ENCODE results near the gene RAB17.
"Not testable (repeated sequence)": the region's sequence is repeated elsewhere in the genome, so short reads cannot be mapped to it uniquely, and the experiment has no call there.

RAB17 gene

GRCh38 chr2:237599465-237600110, 9.1 kb upstream of the RAB17 start:
- no peak for DNase-seq (ENCODE audit: low read depth, low spot score)

- DNase-seq (ENCODE audit: low read depth, low spot score): no peak
These were observed 8.1 kb upstream of the RAB17 start for GRCh38 chr2:237598468-237599208.

DNA sequence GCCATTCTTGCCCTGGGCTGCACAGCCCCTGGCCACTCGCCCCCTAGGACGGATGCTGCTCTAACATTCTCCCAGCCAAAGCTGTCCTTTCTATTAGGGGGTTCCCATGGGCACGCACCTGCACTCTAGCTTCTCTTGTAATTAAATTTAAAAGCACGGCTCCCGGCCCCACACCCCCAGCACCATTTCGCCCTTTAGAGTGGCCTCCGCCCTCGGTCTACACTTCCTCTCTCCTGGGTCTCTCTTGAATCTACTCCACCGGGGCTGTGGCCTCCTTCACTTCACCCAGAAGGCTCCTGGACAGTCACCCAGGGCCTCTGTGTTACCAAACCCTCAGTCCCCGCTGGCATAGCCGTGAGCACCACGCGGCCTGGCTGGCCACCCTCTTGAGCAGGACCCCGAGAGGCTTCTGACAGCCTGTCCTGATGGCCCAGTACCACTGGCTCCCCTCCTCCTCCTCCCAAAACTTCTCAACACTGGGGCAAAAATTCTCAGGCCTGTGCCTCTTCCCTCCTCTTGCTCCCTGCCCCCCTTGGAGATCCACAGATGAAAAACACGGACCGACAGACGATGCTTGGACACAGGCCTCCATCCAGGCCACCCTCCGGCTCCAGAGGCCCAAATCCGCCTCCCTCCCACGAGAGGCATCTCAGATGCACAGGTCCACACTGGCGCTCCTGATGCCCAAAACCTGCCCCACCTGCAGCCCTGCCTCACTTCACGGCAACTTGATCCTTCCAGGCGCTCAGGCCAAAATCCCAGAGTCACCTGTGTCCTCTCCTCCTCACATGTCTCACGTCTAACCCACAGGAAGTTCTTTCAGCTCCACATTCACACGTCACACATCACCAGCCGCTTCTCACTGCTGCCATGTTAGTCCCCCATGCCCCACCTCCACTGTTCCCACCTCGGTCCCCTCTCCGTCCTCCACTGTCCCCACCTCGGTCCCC, 6.9 kb upstream of the RAB17 start:
- no peak for DNase-seq (ENCODE audit: low read depth, low spot score)

DNA sequence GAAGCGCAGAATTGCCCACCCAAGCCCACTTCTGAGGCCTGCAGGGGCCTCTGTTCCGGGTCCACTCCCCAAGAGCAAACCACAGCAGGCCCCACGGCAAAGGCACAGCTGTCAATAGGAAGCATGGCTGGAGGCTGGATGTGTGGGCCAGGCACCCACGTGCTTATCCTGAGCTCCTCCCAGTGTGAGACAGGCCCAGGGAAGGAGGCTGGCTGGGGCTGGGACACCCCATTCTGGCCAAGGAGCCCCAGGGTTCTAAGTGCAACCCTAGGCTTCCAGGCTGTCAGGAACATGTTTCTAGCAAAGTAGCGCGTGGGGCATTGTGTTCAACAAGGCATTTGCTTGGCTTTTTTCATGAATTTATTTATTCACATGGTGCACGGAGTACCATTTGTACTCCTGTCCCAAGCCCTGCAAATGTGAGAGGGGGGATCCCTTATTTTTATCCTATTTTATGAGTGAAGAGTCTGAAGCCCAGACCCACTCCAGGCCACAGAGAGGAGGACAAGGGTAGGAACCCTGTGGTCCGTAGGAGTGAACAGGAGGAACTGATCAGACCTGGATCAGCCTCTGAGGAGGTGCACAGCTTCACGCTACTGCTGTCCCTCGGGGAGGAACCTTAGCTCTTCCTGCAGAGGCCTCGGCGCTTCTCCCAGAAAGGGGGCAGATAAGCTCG, 6.1 kb upstream of the RAB17 start:
- no peak for DNase-seq (ENCODE audit: low read depth, low spot score)

DNA sequence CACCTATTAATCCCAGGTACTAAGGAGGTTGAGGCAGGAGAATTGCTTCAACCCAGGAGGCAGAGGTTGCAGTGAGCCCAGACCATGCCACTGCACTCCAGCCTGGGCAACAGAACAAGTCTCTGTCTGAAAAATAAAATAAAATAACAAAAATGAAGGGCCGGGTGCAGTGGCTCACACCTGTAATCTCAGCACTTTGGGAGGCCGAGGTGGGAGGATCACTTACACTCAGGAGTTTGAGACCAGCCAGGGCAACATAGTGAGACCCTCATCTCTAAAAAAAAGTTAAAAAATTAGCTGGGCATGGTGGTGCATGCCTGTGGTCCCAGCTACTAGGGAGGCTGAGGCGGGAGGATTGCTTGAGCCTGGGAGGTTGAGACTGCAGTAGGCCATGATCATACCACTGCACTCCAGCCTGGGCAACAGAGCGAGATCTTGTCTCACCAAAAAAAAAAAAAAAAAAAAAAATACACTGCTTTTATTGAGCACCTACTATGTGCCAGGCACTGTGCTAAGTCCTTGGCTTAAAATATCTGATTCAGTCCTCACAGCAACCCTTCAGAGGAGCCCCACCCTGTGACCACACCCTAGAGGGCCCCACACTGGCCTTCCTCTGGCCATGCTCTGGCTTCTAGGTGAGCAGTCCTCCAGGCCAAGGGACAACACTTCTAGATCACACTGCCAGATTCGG, 5.4 kb upstream of the RAB17 start:
- not testable (repeated sequence) for DNase-seq (ENCODE audit: low read depth, low spot score)

DNA sequence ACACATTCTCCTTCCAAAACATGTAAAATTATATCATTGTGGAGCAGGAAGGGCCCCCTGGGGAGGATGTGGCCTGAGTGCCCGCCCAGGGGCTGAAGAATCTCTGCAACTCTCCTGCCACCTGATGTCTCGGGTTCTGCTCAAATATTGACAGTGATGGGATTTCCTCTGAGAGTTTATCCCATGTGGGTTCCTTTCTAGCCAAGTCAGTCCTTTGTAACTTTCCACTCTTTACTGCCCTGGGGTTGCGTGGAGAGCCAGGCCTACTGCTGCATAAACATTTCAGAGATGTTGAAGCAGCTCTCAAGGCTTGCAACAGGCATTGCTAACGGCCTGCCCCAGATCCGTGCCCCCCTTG, 4.0 kb upstream of the RAB17 start:
- no peak for DNase-seq (ENCODE audit: low read depth, low spot score)

DNA sequence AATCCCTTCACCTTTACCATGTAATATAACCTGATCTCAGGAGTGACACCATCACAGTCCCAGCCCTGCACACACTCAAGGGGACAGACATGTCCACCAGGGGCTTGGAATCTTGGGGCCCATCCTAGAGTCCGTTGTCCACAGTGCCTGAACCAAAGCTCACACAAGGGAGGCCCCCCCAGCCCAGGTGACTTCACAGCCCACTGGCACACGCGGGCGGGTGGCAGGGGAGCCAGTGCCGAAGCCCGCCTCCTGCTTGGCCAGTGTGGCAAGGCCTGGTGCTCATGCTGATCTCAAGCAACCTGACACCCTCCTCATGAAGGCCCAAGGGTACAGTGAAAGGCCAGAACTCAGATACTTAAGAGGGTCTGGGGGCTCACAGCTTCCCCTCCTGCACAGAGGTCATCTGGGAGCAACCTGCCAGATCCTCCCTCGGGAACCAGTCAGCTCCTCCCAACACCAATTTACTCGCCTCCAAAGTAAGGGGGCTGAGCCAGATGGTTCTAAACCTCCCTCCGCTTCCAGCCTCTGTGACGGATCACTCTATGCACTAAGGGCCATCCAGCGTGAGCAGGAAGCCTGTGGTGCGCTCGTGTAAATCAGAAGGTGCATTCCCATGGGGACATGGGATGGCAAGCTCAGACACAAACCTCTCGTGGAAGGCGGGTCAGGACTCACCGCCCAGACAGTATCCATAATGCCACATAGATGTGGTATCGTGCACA, 3.2 kb upstream of the RAB17 start:
- no peak for DNase-seq (ENCODE audit: low read depth, low spot score)

GRCh38 chr2:237593036-237593435, 2.5 kb upstream of the RAB17 start:
- DNase-seq (ENCODE audit: low read depth, low spot score): no peak

DNA sequence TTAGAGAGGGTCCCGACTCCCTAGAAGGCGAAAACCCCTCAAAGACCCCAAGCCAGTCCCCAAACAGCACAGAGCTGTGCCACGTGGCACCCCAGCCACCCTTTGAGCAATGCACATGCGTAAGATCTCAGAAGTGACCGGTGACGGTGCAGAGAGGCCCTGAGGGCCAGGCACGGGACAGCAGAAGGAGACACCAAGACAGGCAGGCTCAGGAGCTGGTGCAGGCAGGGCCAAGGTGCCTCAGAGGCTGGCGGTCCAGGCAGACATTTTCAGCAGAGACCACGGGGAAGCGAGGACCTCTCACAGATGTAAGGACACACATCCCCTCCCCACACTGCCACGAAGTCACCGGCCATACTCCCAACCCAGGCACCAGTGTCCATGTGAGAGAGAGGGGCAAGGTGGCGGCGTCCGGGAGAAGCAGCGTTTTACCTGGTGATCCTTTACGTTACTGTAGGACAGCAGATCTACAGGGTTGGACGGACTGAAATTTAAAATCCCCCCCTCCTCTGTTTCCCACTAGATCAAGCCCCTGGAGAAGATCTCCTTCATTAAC, 2.0 kb upstream of the RAB17 start:
- DNase-seq (ENCODE audit: low read depth, low spot score): no peak

DNA sequence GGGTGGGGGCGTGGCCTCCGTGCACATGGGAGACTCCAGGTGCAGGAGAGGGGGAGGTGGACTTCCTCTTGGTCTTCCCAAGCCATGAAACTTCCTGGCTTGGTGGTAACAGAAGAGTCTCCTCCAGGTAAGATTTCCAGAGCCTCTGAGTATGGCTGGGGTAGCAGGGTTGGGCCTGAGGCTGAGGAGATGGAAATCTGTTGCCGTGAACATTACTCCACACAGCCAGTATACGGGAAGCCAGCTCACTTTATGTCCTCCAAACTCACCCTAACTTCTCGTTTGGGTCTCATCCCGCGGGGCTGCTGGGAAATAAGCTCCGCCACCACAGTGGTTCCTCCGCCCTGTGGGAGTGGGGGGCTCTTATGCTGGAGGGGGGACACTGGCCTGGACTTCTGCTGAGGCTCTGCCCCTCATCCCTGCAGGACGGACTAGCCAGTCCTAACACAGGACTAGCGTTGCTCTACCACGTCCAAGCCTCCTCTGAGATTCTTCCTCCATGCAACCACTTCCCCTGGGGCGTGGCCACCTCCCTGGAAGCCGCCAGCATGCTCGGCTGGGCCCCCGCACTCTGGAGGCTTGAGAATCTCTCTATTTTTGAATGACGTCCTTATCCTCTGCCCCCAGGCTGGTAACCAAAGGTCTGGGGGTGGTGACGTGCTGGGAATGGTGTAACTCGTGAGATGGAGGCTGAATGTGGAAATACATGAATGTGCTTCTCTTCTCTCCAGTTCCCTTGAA, 777 bp upstream of the RAB17 start:
- DNase-seq (ENCODE audit: low read depth, low spot score): no peak

- no peak for DNase-seq (ENCODE audit: low read depth, low spot score)
These were observed 2.4 kb downstream of the RAB17 start for GRCh38 chr2:237588044-237588696.

DNA sequence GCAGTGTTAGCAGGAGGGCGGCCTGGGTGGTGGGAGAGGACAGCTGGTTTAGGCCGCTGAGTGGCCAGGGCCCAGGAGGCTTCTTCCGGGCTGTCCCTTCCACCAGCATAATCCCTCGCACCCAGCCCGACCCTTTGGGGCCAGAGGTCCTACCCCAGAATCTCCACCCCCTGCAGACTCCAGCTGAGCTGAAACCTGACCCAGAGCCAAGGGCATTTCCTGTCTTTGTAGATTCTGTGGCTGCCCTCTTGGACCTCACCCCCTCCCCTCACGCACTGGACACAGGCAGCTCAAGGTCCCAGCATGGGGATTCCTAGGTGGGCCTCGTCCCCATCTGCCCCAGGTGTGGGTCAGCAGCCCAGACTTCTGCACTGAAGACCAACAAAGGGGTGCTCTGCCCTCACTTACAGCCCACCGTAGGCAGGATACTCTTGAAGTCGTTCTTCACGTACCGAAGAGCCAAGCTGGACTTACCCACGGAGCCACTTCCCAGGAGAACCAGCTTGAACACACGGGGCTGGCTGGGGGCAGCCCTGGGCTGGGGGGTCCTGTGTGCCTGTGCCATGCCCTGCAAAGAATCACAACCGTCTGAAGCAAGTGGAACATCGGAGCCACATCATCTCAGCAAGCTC, 4.8 kb downstream of the RAB17 start:
- DNase-seq (ENCODE audit: low read depth, low spot score): no peak

DNA sequence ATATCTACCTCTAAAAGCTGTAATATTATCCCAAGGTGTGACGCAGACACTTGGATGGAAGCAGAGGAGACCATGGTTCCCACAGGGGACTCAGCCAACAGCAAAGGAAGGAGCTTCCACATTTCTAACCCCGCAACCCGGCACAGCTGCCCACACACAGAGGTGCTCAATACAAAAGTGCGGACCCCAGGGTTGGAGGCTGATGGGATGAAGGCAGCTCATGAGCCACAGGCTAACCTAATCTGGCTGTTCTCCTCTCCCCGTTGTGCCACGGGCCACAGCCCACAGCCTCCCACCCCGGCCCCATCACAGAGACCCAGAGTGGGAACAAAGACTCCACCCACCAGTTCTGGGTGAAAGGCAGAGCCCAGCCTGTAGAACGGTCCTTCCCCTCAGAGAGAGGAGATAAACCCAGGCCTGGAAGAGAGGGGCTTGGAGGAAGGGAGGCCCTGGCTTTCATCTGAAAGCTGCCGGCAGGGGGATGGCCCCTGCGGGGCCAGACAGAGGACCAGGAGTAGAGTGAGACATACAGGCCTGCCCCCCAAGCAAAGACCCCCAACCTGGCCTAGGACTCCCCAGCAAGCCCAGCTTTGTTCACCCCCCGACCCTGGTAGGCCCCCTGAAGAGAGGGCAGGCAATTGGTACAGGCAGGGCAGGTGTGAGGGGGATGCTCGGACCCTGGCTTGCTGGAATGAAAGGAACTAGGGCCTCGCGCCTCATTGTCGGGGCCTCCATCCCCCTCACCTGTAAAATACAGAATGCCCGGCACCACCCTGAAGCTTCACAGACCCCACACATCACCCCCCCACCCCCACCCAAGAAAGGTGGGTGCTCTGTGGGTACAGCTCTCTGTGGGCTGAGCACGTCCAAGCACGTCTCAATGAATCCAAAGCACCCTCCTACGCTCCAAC, 6.9 kb downstream of the RAB17 start:
- DNase-seq (ENCODE audit: low read depth, low spot score): no peak

GRCh38 chr2:237581751-237582746, 8.5 kb downstream of the RAB17 start:
- no peak for DNase-seq (ENCODE audit: low read depth, low spot score)

- DNase-seq (ENCODE audit: low read depth, low spot score): no peak
These were observed 9.2 kb downstream of the RAB17 start for GRCh38 chr2:237581326-237581725.

Measured in activated CD4-positive, CD25-positive, alpha-beta regulatory T cell treated with anti-CD3 and anti-CD28 coated beads, Interleukin-2, amount 50 U/mL, for 16 hours (primary cell).